GM12878 (cell line): ENCODE results near the gene KCNK7. TPM values are rescaled to one million over a fixed set of nuclear protein-coding genes. Genes with fewer than 3 reads are reported as not detected.

ENCODE experiments used
- ATAC-seq: fragments of 200-7000 bp; cut with Tn5 transposase; 3 replicates; pipeline ENCODE4 v1.9.1; 2020; ENCODE audit warnings: mild to moderate bottlenecking, moderate library complexity
- BruUV-seq: library from RNA; stranded (reverse); fragments of 400-500 nt; replicated peaks from 2 replicates; lab custom pipeline; 2021; lab: Mats Ljungman, UMichigan
- CTCF ChIA-PET: fragments of 300-600 bp; sonication (Branson Sonifier 250); formaldehyde crosslinking; extraction: SDS; loops from one replicate; lab custom pipeline; 2021; ENCODE audit warnings: inconsistent platforms; lab: Yijun Ruan, JAX
- POLR2A ChIA-PET: fragments of 350-600 bp; formaldehyde crosslinking; extraction: SDS; loops from one replicate; lab custom pipeline; 2021; ENCODE audit warnings: inconsistent platforms; lab: Charles Lee
- RAD21 ChIA-PET: fragments of 300-600 bp; sonication (Branson Sonifier 250); formaldehyde crosslinking; loops from one replicate; lab custom pipeline; 2023; ENCODE audit warnings: antibody characterized with exemption; ENCODE audit not compliant: unreplicated experiment; lab: Charles Lee
- SMC1A ChIA-PET: fragments of 300-600 bp; sonication (Branson Sonifier 250); formaldehyde crosslinking; loops from one replicate; lab custom pipeline; 2023; ENCODE audit not compliant: unreplicated experiment, uncharacterized antibody; lab: Charles Lee
- DNase-seq: peaks from one replicate; pipeline ENCODE4 v3.0.0-alpha.2; 2011; ENCODE audit warnings: low read depth, low spot score
- FAIRE-seq: peaks from 3 replicates; lab custom pipeline; 2011; peaks lifted over from hg19 to GRCh38; lab: Jason Lieb, UNC
- H2AFZ ChIP-seq: 2 replicates; pipeline ENCODE4 v1.6.0; 2011; ENCODE audit warnings: low read depth, low read length, control low read depth; ENCODE audit not compliant: control insufficient read depth
- H3K27ac ChIP-seq: 2 replicates; pipeline ENCODE4 v1.5.1; 2011; ENCODE audit warnings: control low read depth; ENCODE audit not compliant: control insufficient read depth, insufficient read depth
- H3K27me3 ChIP-seq, 2 experiments: replicated peaks in 1 of 2; 2 replicates each; pipeline versions ENCODE4 v1.6.0 to v1.6.1; 2011; ENCODE audit warnings: low read length in 1 of 2; ENCODE audit not compliant: control insufficient read depth in 2 of 2, insufficient read depth in 2 of 2
- H3K36me3 ChIP-seq, 2 experiments: 2 replicates each; pipeline ENCODE4 v1.5.1; 2011; ENCODE audit warnings: low read length in 1 of 2; ENCODE audit not compliant: control insufficient read depth in 2 of 2, insufficient read depth in 2 of 2
- H3K4me1 ChIP-seq: 2 replicates; pipeline ENCODE4 v1.6.1; 2011; ENCODE audit warnings: mild to moderate bottlenecking, low read length, moderate library complexity, mixed read lengths; ENCODE audit not compliant: control insufficient read depth, insufficient read depth
- H3K4me2 ChIP-seq: 2 replicates; pipeline ENCODE4 v1.6.0; 2011; ENCODE audit warnings: control low read depth; ENCODE audit not compliant: control insufficient read depth, insufficient read depth
- H3K4me3 ChIP-seq: fragments of 200-600 bp; sonication (generic); 2 replicates; pipeline ENCODE4 v1.5.1; 2016
- H3K79me2 ChIP-seq: 2 replicates; pipeline ENCODE4 v1.6.0; 2011; ENCODE audit warnings: low read length; ENCODE audit not compliant: control insufficient read depth, insufficient read depth
- H3K9ac ChIP-seq: 2 replicates; pipeline ENCODE4 v1.8.0; 2011; ENCODE audit warnings: low read length, control low read depth, mixed read lengths; ENCODE audit not compliant: control insufficient read depth, insufficient read depth
- H3K9me3 ChIP-seq: replicated peaks from 3 replicates; pipeline ENCODE4 v1.5.1; 2011; ENCODE audit warnings: mild to moderate bottlenecking, low read length; ENCODE audit not compliant: control insufficient read depth, insufficient read depth
- H4K20me1 ChIP-seq: 2 replicates; pipeline ENCODE4 v1.6.0; 2011; ENCODE audit not compliant: control insufficient read depth, insufficient read depth
- FOS ChIP-seq: IDR thresholded peaks from 3 replicates; pipeline ENCODE4 v1.6.1; 2011; ENCODE audit warnings: borderline replicate concordance; ENCODE audit not compliant: insufficient read length; ENCODE audit errors: extremely low read depth
- HCFC1 ChIP-seq: fragments of 150-350 bp; IDR thresholded peaks from 2 replicates; pipeline ENCODE4 v1.6.1; 2014; ENCODE audit warnings: low read length
- HDAC6 ChIP-seq: fragments of 200-600 bp; sonication (generic); IDR thresholded peaks from one replicate; pipeline ENCODE4 v1.8.0; 2017; ENCODE audit warnings: antibody characterized with exemption; ENCODE audit not compliant: unreplicated experiment
- HDGF ChIP-seq: fragments of 450-650 bp; IDR thresholded peaks from 2 replicates; pipeline ENCODE4 v1.6.1; 2016; ENCODE audit warnings: antibody characterized with exemption
- IKZF1 ChIP-seq: fragments of 450-650 bp; conservative IDR thresholded peaks from 2 replicates; pipeline ENCODE4 v1.6.1; 2017; ENCODE audit warnings: antibody characterized with exemption, mild to moderate bottlenecking
- IRF3 ChIP-seq: fragments of 450-650 bp; IDR thresholded peaks from 2 replicates; pipeline ENCODE4 v1.6.1; 2014; ENCODE audit warnings: mild to moderate bottlenecking
- IRF4 ChIP-seq: IDR thresholded peaks from 2 replicates; pipeline ENCODE4 v1.6.1; 2011; ENCODE audit warnings: low read depth, low read length
- MLLT1 ChIP-seq: fragments of 450-650 bp; IDR thresholded peaks from 2 replicates; pipeline ENCODE4 v1.6.1; 2016; ENCODE audit warnings: mild to moderate bottlenecking
- MYC ChIP-seq: IDR thresholded peaks from 2 replicates; pipeline ENCODE4 v1.6.1; 2011; ENCODE audit warnings: mild to moderate bottlenecking, low read length, moderate library complexity, inconsistent platforms; ENCODE audit not compliant: insufficient read depth, insufficient replicate concordance, insufficient read length, severe bottlenecking
- SKIL ChIP-seq: fragments of 450-650 bp; IDR thresholded peaks from 2 replicates; pipeline ENCODE4 v1.6.1; 2017; ENCODE audit warnings: mild to moderate bottlenecking, low read depth, inconsistent platforms; ENCODE audit not compliant: poor library complexity, severe bottlenecking
- ZNF217 ChIP-seq: fragments of 450-650 bp; IDR thresholded peaks from 2 replicates; pipeline ENCODE4 v1.6.1; 2017; ENCODE audit warnings: antibody characterized with exemption, mild to moderate bottlenecking
- WGBS: methylation state at CpG from one replicate; pipeline ENCODE4 v1.1.6; 2016; ENCODE audit warnings: low lambda C conversion rate; ENCODE audit not compliant: insufficient replicate concordance, insufficient coverage; ENCODE audit errors: missing lambda C conversion rate; 5-methylcytosine and 5-hydroxymethylcytosine counted together
- in situ Hi-C: fragments of 300-500 bp; cut with MboI; formaldehyde crosslinking; loops from 9 replicates; pipeline ENCODE4 v1.14.3; 2018; ENCODE audit warnings: mixed read lengths
- intact Hi-C: fragments of 100-400 bp; cut with micrococcal nuclease; formaldehyde crosslinking; loops from one replicate; pipeline ENCODE4 v1.14.2; 2022; ENCODE audit not compliant: unreplicated experiment
- polyA plus RNA-seq, 11 experiments: library from polyadenylated mRNA; depleted of rRNA in 4 of 11; unstranded in 6 of 11; stranded (reverse) in 5 of 11; fragments of >200 nt; fragmentation: Nextera tagmentation in 4 of 11; fragmentation: Illumina TruSeq in 1 of 11; extraction: Ambion mirVana in 4 of 11; extraction: Trizol in 1 of 11; gene quantifications; 1 replicate in 1 of 11; 2 replicates in 10 of 11; pipeline versions ENCODE4 v1.2.1 to v1.2.3, GENCODE V29; 2011 to 2016; ENCODE audit warnings: inconsistent platforms in 2 of 11, missing spikeins in 2 of 11, low read depth in 1 of 11
- total RNA-seq, 4 experiments: library from RNA; depleted of rRNA in 3 of 4; stranded (reverse); fragments of >200 nt in 3 of 4; fragmentation: Illumina TruSeq in 1 of 4; extraction: Trizol in 1 of 4; gene quantifications; 2 replicates each; pipeline versions ENCODE4 v1.2.1 to v1.2.3, GENCODE V29; 2013 to 2021

Gene KCNK7
- total and polyA plus RNA-seq, 10 of the 15 experiments (the other 5 are each of a cell fraction or from before 2014, with no cell fraction given), result 0.11 to 0.54 (median 0.23) TPM; not detected in 7

GRCh38 chr11:65569973-65570918, 25.4 kb downstream of the KCNK7 start, which contains the start of gene ZNRD2 (continued):
- peak; percentile 64 for TF ChIP-seq SKIL
- TF ChIP-seq IKZF1, result peak; percentile 96
- TF ChIP-seq HDAC6, result no peak
- TF ChIP-seq HDGF, result peak; percentile 97
- TF ChIP-seq IRF4, result peak; percentile 71
- TF ChIP-seq, all 136 proteins: peak for 64

- H3K4me2 ChIP-seq, result peak overlapping the region; percentile 93
- in situ Hi-C loops, result no loop called here
- ChIA-PET RAD21 (interaction anchor here (1.0 to 6.1 kb wide), 11 partner anchors 10 to 153 kb away, joined by 3 to 58 read pairs (median 4); partner anchors contain the start of genes MAP3K11, PCNX3 and SIPA1), SMC1A (interaction anchor here (1.0 to 4.8 kb wide), 3 partner anchors 17 to 28 kb away, joined by 3 to 48 read pairs (median 37); no protein-coding TSS in a partner anchor), CTCF (interaction anchor here (1.0 to 5.5 kb wide), 10 partner anchors 8 to 207 kb away, joined by 4 to 89 read pairs (median 5); no protein-coding TSS in a partner anchor), POLR2A (interaction anchor here (0.6 to 4.7 kb wide), 9 partner anchors 20 to 84 kb away, joined by 3 to 66 read pairs (median 4); partner anchors contain the start of genes PCNX3 and SCYL1)
- peaks cover 46% of the 10 kb centered on the region for H3K79me2 ChIP-seq
- WGBS, result 2% methylated on average over 28 of the region's 28 CpGs
- H3K4me3 ChIP-seq, result peak overlapping the region; percentile 84
- no peaks in the 10 kb centered on the region; a peak in 1 of 4 replicates for H3K36me3 ChIP-seq
- TSS peak; percentile 86 for BruUV-seq
- peak overlapping the region; percentile 90 for H2AFZ ChIP-seq
- no peaks in the 10 kb centered on the region for H4K20me1 ChIP-seq
- peaks cover 33% of the 10 kb centered on the region for H3K4me1 ChIP-seq
- H3K27me3 ChIP-seq, result no peaks in the 10 kb centered on the region
- H3K9me3 ChIP-seq, result no peaks in the 10 kb centered on the region
- FAIRE-seq, result no peak
- no peak for DNase-seq
- ATAC-seq, result peak; percentile 40
- intact Hi-C loops, result no loop called here
- H3K27ac ChIP-seq, result peak overlapping the region; percentile 76
- H3K9ac ChIP-seq, result peak overlapping the region; percentile 87
- TF ChIP-seq HCFC1 (no peak), MLLT1 (peak; percentile 44; the same call in 1 of the 2 replicates), FOS (no peak), MYC (peak; percentile 0), ZNF217 (no peak), IRF3 (no peak)
These were observed 26.2 kb downstream of the KCNK7 start for GRCh38 chr11:65569164-65569972.
